Activated naive CD4-positive, alpha-beta T cell treated with anti-CD3 and anti-CD28 coated beads, Interleukin-2, amount 10 ng/mL, durations not matched to agents 7 days and 5 days (primary cell): ENCODE results near the gene ICAM2.

ENCODE experiments used
- CTCF ChIA-PET: fragments of 350-600 bp; sonication (Branson Sonifier 250); formaldehyde crosslinking; loops from one replicate; lab custom pipeline; 2021; ENCODE audit warnings: antibody characterized with exemption; lab: Charles Lee
- DNase-seq: peaks from one replicate; pipeline ENCODE4 v3.0.0-alpha.2; 2020
- H3K27ac Mint-ChIP-seq: one replicate; pipeline ENCODE4 v1.8.0; 2021; ENCODE audit warnings: mild to moderate bottlenecking, moderate library complexity, mixed read lengths
- H3K27me3 Mint-ChIP-seq: one replicate; pipeline ENCODE4 v1.8.0; 2021; ENCODE audit warnings: mild to moderate bottlenecking, mixed read lengths
- H3K36me3 Mint-ChIP-seq: one replicate; pipeline ENCODE4 v1.8.0; 2021; ENCODE audit warnings: mixed read lengths
- H3K4me1 Mint-ChIP-seq: one replicate; pipeline ENCODE4 v1.8.0; 2021; ENCODE audit warnings: mixed read lengths
- H3K4me3 Mint-ChIP-seq: one replicate; pipeline ENCODE4 v1.8.0; 2021; ENCODE audit warnings: mild to moderate bottlenecking, moderate library complexity, mixed read lengths
- H3K9me3 Mint-ChIP-seq: one replicate; pipeline ENCODE4 v1.8.0; 2021; ENCODE audit warnings: mixed read lengths

Gene ICAM2

DNA sequence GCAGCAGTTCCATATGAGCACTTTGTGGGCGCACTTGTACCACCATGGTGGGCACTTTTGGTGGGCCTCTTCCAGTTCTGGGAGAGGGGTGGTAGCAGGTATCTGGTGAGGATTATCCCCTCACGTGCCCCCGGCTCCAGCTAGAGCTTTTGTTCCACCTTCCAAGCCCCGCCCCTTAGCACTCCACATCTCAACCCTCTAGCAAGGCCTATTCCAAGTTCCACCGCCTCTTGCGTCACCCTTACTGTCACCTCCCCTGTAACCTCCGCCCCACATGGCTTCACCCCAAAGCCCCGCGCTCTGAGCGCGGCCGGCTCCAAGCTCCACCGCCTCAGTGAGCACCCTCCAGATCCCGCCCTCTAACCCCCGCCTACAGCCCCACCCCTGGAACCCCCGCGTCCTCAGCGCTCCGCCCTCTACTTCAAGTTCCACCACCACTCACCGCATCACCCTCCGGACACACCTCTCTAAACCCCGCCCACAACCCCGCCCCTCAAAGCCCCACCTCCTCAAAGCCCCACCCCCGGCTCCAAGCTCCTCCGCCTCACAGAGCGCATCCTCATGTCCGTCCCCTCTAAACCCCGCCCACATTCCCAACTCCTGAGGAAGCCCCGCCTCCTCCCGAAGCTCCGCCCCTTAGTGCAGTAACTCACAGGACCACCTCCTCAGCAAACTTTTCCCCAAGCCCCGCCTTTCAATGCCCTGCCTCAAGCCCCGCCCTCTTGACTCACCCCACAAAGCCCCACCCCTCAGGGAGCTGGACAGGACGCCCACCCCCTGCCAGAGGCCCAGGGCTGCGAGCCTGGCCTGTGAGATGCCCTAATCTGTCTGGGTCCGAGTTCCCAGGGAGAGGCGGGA is 58.8 kb downstream of the ICAM2 start:
- no peak overlapping the region for H3K27ac Mint-ChIP-seq
- no peak overlapping the region for H3K4me3 Mint-ChIP-seq
- peak; percentile 53 for DNase-seq
- H3K27me3 Mint-ChIP-seq: peaks cover 28% of the 10 kb centered on the region
- peaks cover 6% of the 10 kb centered on the region for H3K4me1 Mint-ChIP-seq
- CTCF ChIA-PET: interaction anchor here (1.0 to 1.5 kb wide), 2 partner anchors 30 to 172 kb away, joined by 3 read pairs; partner anchors contain the start of gene CD79B
- no peaks in the 10 kb centered on the region for H3K9me3 Mint-ChIP-seq
- no peaks in the 10 kb centered on the region for H3K36me3 Mint-ChIP-seq

DNA sequence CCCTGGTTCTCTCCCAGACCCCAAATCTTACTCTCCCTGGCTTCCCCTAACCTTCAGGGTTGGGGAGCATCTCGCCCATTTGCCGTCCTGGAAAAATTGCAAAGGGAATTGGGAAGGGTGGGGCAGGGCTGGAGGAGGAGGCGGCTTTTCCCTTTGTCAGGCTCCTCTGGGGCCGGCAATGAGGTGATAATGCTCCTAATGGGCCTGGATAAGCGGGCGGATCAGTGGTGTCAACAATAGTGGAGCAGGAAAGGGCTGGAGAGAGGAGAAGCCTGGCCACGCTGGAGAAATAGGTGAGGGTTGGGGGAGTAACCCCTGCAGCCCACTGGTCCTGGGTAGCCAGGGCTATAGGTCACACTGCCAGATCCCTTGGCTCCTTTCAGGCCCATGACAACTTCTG is 60.0 kb downstream of the ICAM2 start:
- DNase-seq: no peak
- CTCF ChIA-PET: interaction anchor here (1.0 to 4.8 kb wide), 3 partner anchors 12 to 28 kb away, joined by 3 to 27 read pairs (median 4); partner anchors contain the start of gene CD79B
- H3K36me3 Mint-ChIP-seq: no peaks in the 10 kb centered on the region
- no peak overlapping the region for H3K27ac Mint-ChIP-seq
- H3K4me3 Mint-ChIP-seq: no peak overlapping the region
- peaks cover 36% of the 10 kb centered on the region for H3K27me3 Mint-ChIP-seq
- H3K9me3 Mint-ChIP-seq: no peaks in the 10 kb centered on the region
- peaks cover 5% of the 10 kb centered on the region for H3K4me1 Mint-ChIP-seq

DNA sequence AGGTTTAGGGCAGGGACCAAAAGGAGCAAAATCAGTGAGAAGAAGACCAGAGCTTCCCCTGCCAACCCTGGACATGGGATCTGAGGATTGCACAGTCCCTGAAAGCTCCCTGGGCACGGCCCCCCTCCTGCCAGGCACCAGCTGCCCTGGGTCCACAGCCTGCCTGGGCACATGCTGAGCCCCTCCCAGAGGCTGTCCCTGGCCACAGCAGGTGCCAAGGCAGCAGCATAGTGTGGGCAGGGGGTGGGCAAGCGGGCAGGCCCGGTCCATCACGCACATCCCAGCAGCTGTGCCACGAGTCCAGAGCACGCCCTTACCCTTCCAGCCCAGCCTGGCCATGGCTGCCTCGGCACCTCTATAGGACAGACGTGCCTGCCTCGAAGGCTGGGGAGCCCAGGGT is 60.4 kb downstream of the ICAM2 start:
- no peak for DNase-seq
- no peaks in the 10 kb centered on the region for H3K36me3 Mint-ChIP-seq
- H3K4me3 Mint-ChIP-seq: no peak overlapping the region
- peaks cover 6% of the 10 kb centered on the region for H3K4me1 Mint-ChIP-seq
- H3K9me3 Mint-ChIP-seq: no peaks in the 10 kb centered on the region
- peaks cover 36% of the 10 kb centered on the region for H3K27me3 Mint-ChIP-seq
- CTCF ChIA-PET: interaction anchor here (1.0 to 4.8 kb wide), 2 partner anchors 11 to 14 kb away, joined by 4 to 27 read pairs; no protein-coding TSS in a partner anchor
- H3K27ac Mint-ChIP-seq: no peak overlapping the region

DNA sequence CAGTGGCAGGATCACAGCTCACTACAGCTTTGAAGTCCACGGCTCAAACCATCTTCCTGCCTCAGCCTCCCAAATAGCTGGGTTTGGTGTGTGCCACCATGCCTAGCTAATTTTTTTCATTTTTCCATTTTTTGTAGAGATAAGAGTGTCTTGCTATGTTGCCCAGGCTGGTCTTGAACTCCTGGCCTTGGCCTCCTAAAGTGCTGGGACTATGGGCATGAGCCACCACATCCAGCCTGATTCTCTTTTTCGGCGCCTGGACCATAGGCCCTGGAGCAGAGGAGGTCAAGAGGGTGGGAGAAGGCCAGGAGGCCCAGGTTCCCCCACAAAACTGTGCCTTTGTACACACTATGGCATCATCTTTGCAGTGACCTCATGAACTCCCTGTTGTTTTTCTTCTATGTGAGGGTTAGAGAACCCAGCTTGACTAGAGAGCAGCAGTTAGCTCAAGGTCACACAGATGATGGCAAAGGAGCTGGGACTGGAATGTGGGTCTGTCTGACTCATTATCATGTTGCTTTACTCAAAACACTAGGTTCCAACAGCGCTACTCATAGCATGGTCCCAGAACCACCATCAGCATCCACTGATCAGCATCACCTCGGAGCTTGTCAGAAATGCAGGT is 64.0 kb downstream of the ICAM2 start:
- H3K36me3 Mint-ChIP-seq: no peaks in the 10 kb centered on the region
- CTCF ChIA-PET: interaction anchor here (1.0 to 4.8 kb wide), 4 partner anchors 8 to 69 kb away, joined by 3 to 27 read pairs (median 4); no protein-coding TSS in a partner anchor
- peaks cover 38% of the 10 kb centered on the region for H3K27me3 Mint-ChIP-seq
- H3K4me3 Mint-ChIP-seq: no peak overlapping the region
- no peak for DNase-seq
- peak overlapping the region; percentile 77 for H3K27ac Mint-ChIP-seq
- no peaks in the 10 kb centered on the region for H3K9me3 Mint-ChIP-seq
- peaks cover 23% of the 10 kb centered on the region for H3K4me1 Mint-ChIP-seq

DNA sequence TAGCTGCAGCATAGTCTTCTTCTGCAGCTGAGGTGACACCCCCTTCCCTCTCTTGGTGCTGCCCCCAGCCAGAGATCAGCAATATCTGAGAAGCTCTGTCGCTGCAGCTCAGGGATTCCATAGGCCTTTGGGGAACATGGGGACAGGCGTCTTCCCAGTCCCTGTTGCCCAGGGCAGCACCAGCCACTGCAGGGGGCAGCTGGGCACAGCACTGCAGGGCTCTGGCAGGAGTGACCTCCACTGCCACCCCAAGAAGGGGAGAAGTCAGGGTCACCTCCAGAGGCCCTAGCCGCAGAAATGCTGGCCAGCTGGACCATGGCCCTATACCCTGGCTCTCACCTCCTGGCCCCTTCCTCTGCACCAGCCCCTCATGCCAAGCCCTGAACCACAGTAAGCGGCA is 64.6 kb downstream of the ICAM2 start:
- Mint-ChIP-seq H3K36me3 (no peaks in the 10 kb centered on the region), H3K27ac (peak overlapping the region; percentile 77), H3K27me3 (peaks cover 40% of the 10 kb centered on the region), H3K9me3 (no peaks in the 10 kb centered on the region), H3K4me3 (no peak overlapping the region), H3K4me1 (peaks cover 22% of the 10 kb centered on the region)
- DNase-seq: no peak
- CTCF ChIA-PET: interaction anchor here (1.0 to 4.8 kb wide), 5 partner anchors 9 to 70 kb away, joined by 3 to 27 read pairs (median 4); no protein-coding TSS in a partner anchor

DNA sequence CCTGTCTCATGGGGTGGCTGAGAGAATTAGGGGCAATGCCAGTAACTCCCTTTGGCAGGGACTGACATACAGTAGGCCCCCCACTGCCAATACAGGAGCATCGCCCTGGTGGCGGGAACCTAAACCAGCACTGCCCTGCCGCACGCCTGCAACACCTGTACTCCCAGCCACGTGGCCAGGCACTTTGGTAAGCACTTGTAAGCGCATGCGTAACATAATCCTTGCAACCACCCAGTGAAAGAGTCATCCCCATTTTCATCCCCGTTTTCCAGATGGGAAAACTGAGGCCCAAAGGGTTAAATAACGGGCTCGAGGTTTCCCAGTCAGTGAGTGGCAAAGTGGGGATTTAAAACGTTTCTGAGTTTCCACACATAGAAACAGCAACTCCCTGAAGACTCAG is 65.2 kb downstream of the ICAM2 start:
- no peak for DNase-seq
- Mint-ChIP-seq H3K4me1 (peaks cover 22% of the 10 kb centered on the region), H3K9me3 (no peaks in the 10 kb centered on the region), H3K4me3 (no peak overlapping the region), H3K36me3 (no peaks in the 10 kb centered on the region), H3K27ac (peak overlapping the region; percentile 6), H3K27me3 (peaks cover 42% of the 10 kb centered on the region)
- CTCF ChIA-PET: interaction anchor here (1.3 to 1.9 kb wide), 2 partner anchors 35 to 38 kb away, joined by 3 to 7 read pairs; no protein-coding TSS in a partner anchor

DNA sequence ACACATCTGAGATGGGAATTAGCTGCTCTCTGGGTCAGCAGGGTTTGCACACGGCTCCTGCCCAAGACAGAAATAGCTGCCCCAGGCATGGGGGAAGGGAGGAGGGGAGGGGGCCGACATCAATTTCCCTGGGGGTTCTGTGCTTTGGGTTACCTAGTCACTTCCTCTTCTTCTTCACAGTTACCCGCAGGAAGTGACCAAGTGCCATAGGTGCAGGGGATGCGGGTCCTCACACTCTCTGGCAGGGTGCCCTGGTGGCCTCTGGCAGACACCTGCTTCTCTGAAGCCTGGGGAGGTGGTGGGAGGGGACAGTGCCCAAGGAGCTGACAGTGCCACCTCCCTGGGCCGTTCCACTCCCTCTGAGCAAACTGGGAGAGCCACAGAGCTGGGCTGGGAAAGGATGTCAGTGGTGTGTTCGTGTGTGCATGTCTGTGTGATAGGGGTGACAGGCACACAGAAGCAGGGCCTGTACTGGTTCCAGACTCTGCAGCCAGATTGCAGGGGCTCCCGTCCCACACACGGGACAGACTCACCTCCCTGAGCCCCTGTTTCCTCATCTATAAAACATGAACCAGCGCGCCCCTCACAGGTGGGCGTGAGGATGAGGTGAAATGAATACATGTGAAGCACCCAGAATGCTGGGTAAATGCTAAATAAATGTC is 65.9 kb downstream of the ICAM2 start:
- DNase-seq: peak; percentile 53

More for the DNA sequence above, 65.9 kb downstream of the ICAM2 start:
- Mint-ChIP-seq H3K4me3 (no peak overlapping the region), H3K9me3 (no peaks in the 10 kb centered on the region), H3K4me1 (peaks cover 22% of the 10 kb centered on the region), H3K27me3 (peaks cover 41% of the 10 kb centered on the region), H3K27ac (peak overlapping the region; percentile 56), H3K36me3 (no peaks in the 10 kb centered on the region)
- CTCF ChIA-PET: interaction anchor here (1.9 kb wide), 1 partner anchor 36 kb away, joined by 7 read pairs; no protein-coding TSS in a partner anchor
